ENCODE results near the gene KMT2A. TPM values are rescaled to one million over a fixed set of nuclear protein-coding genes. Genes with fewer than 3 reads are reported as not detected.
A peak's percentile ranks its signal among the peaks of the same experiment; 100 is the strongest.

The KMT2A gene
- total and polyA plus RNA-seq, 2 donors (not counting 3 experiments of a cell fraction or from before 2014, with no cell fraction given), result 23.5 to 63.9 TPM

- CTCF ChIA-PET, result interaction anchor here (1.0 to 2.4 kb wide), 2 partner anchors 9 to 10 kb away, joined by 8 read pairs; no protein-coding TSS in a partner anchor
- H3K27ac ChIP-seq (ENCODE audit: insufficient read depth, low read depth, low read length), result no peak overlapping the region
- H3K4me2 ChIP-seq (ENCODE audit: insufficient read depth, low read length), result peak overlapping the region; percentile 83
- dilution Hi-C loops (cut with MboI; ENCODE audit: extremely low pct_ligation_motif_present, low sequenced_read_pairs), result no loop called here
- H3K36me3 ChIP-seq (ENCODE audit: control insufficient read depth in 2 of 2, extremely low read depth in 1 of 2, insufficient read depth in 2 of 2, low read length in 2 of 2), result no peaks in the 10 kb centered on the region
- peak overlapping the region in 2 of 3 experiments; percentile 43 to 51 for H3K4me3 ChIP-seq (replicated peaks in 1 of 3; ENCODE audit: insufficient read depth in 1 of 3, low read depth in 1 of 3, low read length in 3 of 3)
- TF ChIP-seq MAX (IDR thresholded peaks at IDR 0.05; ENCODE audit: insufficient read depth, insufficient read length) (peak; percentile 51), FOS (IDR thresholded peaks at IDR 0.05; ENCODE audit: borderline replicate concordance, insufficient read depth, low read length) (no peak), GATA2 (IDR thresholded peaks at IDR 0.05; ENCODE audit: insufficient read depth, insufficient read length, low read depth, low read length) (no peak)
- POLR2A ChIA-PET, result no interaction called here
- no TSS peak for BruUV-seq (replicated peaks)
- H3K9me3 ChIP-seq (replicated peaks; ENCODE audit: control insufficient read depth, insufficient read depth, low read length), result no peaks in the 10 kb centered on the region
- peaks cover 26% of the 10 kb centered on the region for H3K79me2 ChIP-seq (ENCODE audit: control insufficient read depth, insufficient read depth, low read length)
- H2AFZ ChIP-seq (ENCODE audit: low read depth, low read length), result peak overlapping the region; percentile 81
- no peak overlapping the region for H3K9ac ChIP-seq (replicated peaks; ENCODE audit: extremely low read depth, insufficient read depth, low read length)
- DNase-seq (ENCODE audit: low read depth, low spot score) (no peak), FAIRE-seq (peak; percentile 38)
- peaks cover 4% of the 10 kb centered on the region for H4K20me1 ChIP-seq (replicated peaks; ENCODE audit: control insufficient read depth, extremely low read depth, insufficient read depth, low read length)
- H3K27me3 ChIP-seq (ENCODE audit: control insufficient read depth in 2 of 2, insufficient read depth in 2 of 2, low read length in 2 of 2), result no peaks in the 10 kb centered on the region
- no peaks in the 10 kb centered on the region for H3K9me1 ChIP-seq (replicated peaks; ENCODE audit: control insufficient read depth, extremely low read depth, insufficient read depth, low read length)
- peaks cover 26% of the 10 kb centered on the region for H3K4me1 ChIP-seq (ENCODE audit: control insufficient read depth, extremely low read depth, insufficient read depth, low read length)
- intact Hi-C loops (cut with micrococcal nuclease), result no loop called here
These were observed 2.2 kb upstream of the KMT2A start for GRCh38 chr11:118434123-118434552.

GRCh38 chr11:118434553-118435289 is 1.6 kb upstream of the KMT2A start:
- DNase-seq (ENCODE audit: low read depth, low spot score) (peak; percentile 58), FAIRE-seq (peak; percentile 35)
- Histone ChIP-seq H3K79me2 (ENCODE audit: control insufficient read depth, insufficient read depth, low read length) (peaks cover 32% of the 10 kb centered on the region), H3K9ac (replicated peaks; ENCODE audit: extremely low read depth, insufficient read depth, low read length) (no peak overlapping the region), H3K27me3 (ENCODE audit: control insufficient read depth in 2 of 2, insufficient read depth in 2 of 2, low read length in 2 of 2) (no peaks in the 10 kb centered on the region), H3K36me3 (ENCODE audit: control insufficient read depth in 2 of 2, extremely low read depth in 1 of 2, insufficient read depth in 2 of 2, low read length in 2 of 2) (no peaks in the 10 kb centered on the region), H3K4me2 (ENCODE audit: insufficient read depth, low read length) (peak overlapping the region; percentile 83), H2AFZ (ENCODE audit: low read depth, low read length) (peak overlapping the region; percentile 81), H4K20me1 (replicated peaks; ENCODE audit: control insufficient read depth, extremely low read depth, insufficient read depth, low read length) (peaks cover 8% of the 10 kb centered on the region), H3K4me1 (ENCODE audit: control insufficient read depth, extremely low read depth, insufficient read depth, low read length) (peaks cover 29% of the 10 kb centered on the region), H3K4me3 (replicated peaks in 1 of 3; ENCODE audit: insufficient read depth in 1 of 3, low read depth in 1 of 3, low read length in 3 of 3) (peak overlapping the region; percentile 43 to 61 (median 51)), H3K9me1 (replicated peaks; ENCODE audit: control insufficient read depth, extremely low read depth, insufficient read depth, low read length) (no peaks in the 10 kb centered on the region), H3K27ac (ENCODE audit: insufficient read depth, low read depth, low read length) (no peak overlapping the region), H3K9me3 (replicated peaks; ENCODE audit: control insufficient read depth, insufficient read depth, low read length) (no peaks in the 10 kb centered on the region)
- TF ChIP-seq MYC (IDR thresholded peaks at IDR 0.05; ENCODE audit: low read depth, low read length) (no peak), POLR2AphosphoS5 (IDR thresholded peaks at IDR 0.05; ENCODE audit: insufficient read depth, low read depth, low read length) (no peak), GATA2 (IDR thresholded peaks at IDR 0.05; ENCODE audit: insufficient read depth, insufficient read length, low read depth, low read length) (no peak), POLR2A (IDR thresholded peaks at IDR 0.05; ENCODE audit: low read depth, low read length) (no peak), JUN (IDR thresholded peaks at IDR 0.05; ENCODE audit: borderline replicate concordance, insufficient read depth, insufficient read length, low read depth) (no peak), EZH2 (IDR thresholded peaks at IDR 0.05; ENCODE audit: borderline replicate concordance, low read depth, low read length, severe bottlenecking) (no peak), MAX (IDR thresholded peaks at IDR 0.05; ENCODE audit: insufficient read depth, insufficient read length) (no peak), FOS (IDR thresholded peaks at IDR 0.05; ENCODE audit: borderline replicate concordance, insufficient read depth, low read length) (no peak), CTCF (IDR thresholded peaks at IDR 0.05; ENCODE audit: extremely low read depth in 1 of 2, insufficient read depth in 1 of 2, low read depth in 1 of 2, low read length in 2 of 2) (no peak)
- intact Hi-C loops (cut with micrococcal nuclease), result loop anchor here (1.0 to 5.0 kb wide), 2 partner anchors 33 to 133 kb away; partner anchors contain the start of genes ATP5MG and IFT46
- dilution Hi-C loops (cut with MboI; ENCODE audit: extremely low pct_ligation_motif_present, low sequenced_read_pairs), result no loop called here
- ChIA-PET CTCF (interaction anchor here (1.6 to 2.4 kb wide), 3 partner anchors 9 to 33 kb away, joined by 6 to 9 read pairs (median 8); no protein-coding TSS in a partner anchor), POLR2A (interaction anchor here (0.9 kb wide), 1 partner anchor 33 kb away, joined by 3 read pairs; no protein-coding TSS in a partner anchor)
- BruUV-seq (replicated peaks), result no TSS peak
